Stimulated activated CD8-positive, alpha-beta memory T cell treated with anti-CD3 and anti-CD28 coated beads, Interleukin-4, amount 100 ng/mL, for 4 hours (primary cell): ENCODE data around the gene CCDC197.

Source experiments
- DNase-seq, 2 donors: peaks; one replicate each; pipeline ENCODE4 v3.0.0-alpha.2; 2020; ENCODE audit warnings: low read depth in 2 of 2, low spot score in 1 of 2

CCDC197 gene

GRCh38 chr14:94054936-94055335, 57.8 kb downstream of the CCDC197 start:
- DNase-seq = no peak

DNA sequence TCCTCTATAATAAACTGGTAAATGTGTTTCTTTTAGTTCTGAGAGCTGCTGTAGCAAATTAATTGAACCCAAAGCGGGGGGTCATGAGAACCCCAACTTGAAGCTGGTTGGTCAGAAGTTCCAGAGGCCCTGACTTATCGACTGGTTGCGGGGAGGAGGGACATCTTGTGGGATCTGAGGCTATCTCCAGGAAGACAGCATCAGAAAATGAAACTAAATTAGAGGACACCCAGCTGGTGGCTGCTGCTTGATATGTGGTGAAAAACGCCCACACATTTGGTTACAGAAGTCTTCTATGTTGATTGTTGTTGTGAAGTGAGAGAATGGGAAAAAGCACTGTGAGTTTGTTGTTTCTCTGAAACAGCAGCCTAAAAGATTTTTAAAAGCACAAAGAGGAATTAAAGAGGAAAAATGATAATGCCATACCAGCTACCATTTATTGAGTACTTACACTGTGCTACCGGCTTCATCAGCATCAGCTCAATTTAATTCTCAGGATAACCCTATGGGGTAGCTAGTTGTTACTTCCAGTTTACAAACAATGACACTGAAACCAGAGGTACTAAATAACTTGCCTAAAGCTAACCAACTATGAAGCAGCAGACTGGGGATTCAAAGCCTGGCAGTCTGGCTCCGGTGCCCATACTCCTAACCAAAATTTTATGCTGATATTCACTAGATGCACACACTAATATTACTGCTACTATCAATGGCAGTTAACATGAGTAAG, 59.6 kb downstream of the CCDC197 start:
- DNase-seq = no peak

GRCh38 chr14:94058128-94058673, 61.1 kb downstream of the CCDC197 start:
- no peak for DNase-seq
